Endothelial cell (in vitro differentiated cells): Measurements from ENCODE around the gene PBRM1. TPM values are rescaled to one million over a fixed set of nuclear protein-coding genes. Genes with fewer than 3 reads are reported as not detected.

Experiments
- DNase-seq: peaks from one replicate; pipeline ENCODE4 v3.0.0; 2021; ENCODE audit warnings: low spot score
- H3K27ac Mint-ChIP-seq: one replicate; pipeline ENCODE4 v1.8.0; 2021; ENCODE audit warnings: mixed read lengths, inconsistent platforms; ENCODE audit not compliant: unreplicated experiment
- H3K27me3 Mint-ChIP-seq: one replicate; pipeline ENCODE4 v1.8.0; 2021; ENCODE audit warnings: mild to moderate bottlenecking, moderate library complexity, mixed read lengths, inconsistent platforms; ENCODE audit not compliant: unreplicated experiment
- H3K36me3 Mint-ChIP-seq: one replicate; pipeline ENCODE4 v1.8.0; 2021; ENCODE audit warnings: mild to moderate bottlenecking, low read depth, mixed read lengths, inconsistent platforms; ENCODE audit not compliant: unreplicated experiment
- H3K4me1 Mint-ChIP-seq: one replicate; pipeline ENCODE4 v1.8.0; 2021; ENCODE audit warnings: mild to moderate bottlenecking, mixed read lengths, inconsistent platforms; ENCODE audit not compliant: unreplicated experiment
- H3K4me3 Mint-ChIP-seq: one replicate; pipeline ENCODE4 v1.8.0; 2021; ENCODE audit warnings: mild to moderate bottlenecking, mixed read lengths, inconsistent platforms; ENCODE audit not compliant: unreplicated experiment
- H3K9me3 Mint-ChIP-seq: one replicate; pipeline ENCODE4 v1.8.0; 2021; ENCODE audit warnings: mixed read lengths, inconsistent platforms; ENCODE audit not compliant: unreplicated experiment
- CTCF ChIP-seq: fragments of 200-600 bp; sonication (generic); IDR thresholded peaks from one replicate; pipeline ENCODE4 v1.5.0; 2021; ENCODE audit warnings: antibody characterized with exemption; ENCODE audit not compliant: unreplicated experiment
- total RNA-seq: library from RNA; stranded (reverse); fragmentation: NEBNext Ultra II Directional; extraction: Animal tissue kit (Norgen Biotek cat#: 25700); gene quantifications from one replicate; pipeline ENCODE4 v1.2.1, GENCODE V29; 2021; ENCODE audit not compliant: unreplicated experiment

Gene PBRM1
- total RNA-seq, 1 donor from 2014 or later, result 68.7 TPM

- Mint-ChIP-seq H3K9me3 (no peaks in the 10 kb centered on the region), H3K4me3 (no peak overlapping the region), H3K27ac (no peak overlapping the region), H3K36me3 (peaks cover 54% of the 10 kb centered on the region), H3K4me1 (no peaks in the 10 kb centered on the region), H3K27me3 (peaks cover 23% of the 10 kb centered on the region)
- no peak for TF ChIP-seq CTCF
- no peak for DNase-seq
These were observed 163.6 kb downstream of the PBRM1 start for GRCh38 chr3:52521881-52522650.

- Mint-ChIP-seq H3K4me1 (no peaks in the 10 kb centered on the region), H3K9me3 (no peaks in the 10 kb centered on the region), H3K27ac (no peak overlapping the region), H3K36me3 (peaks cover 53% of the 10 kb centered on the region), H3K27me3 (peaks cover 21% of the 10 kb centered on the region), H3K4me3 (no peak overlapping the region)
- no peak for TF ChIP-seq CTCF
- DNase-seq, result no peak
These were observed 164.3 kb downstream of the PBRM1 start for GRCh38 chr3:52521488-52521824.

GRCh38 chr3:52520716-52521487 lies 164.8 kb downstream of the PBRM1 start:
- H3K4me3 Mint-ChIP-seq, result peak overlapping the region; percentile 42
- H3K27ac Mint-ChIP-seq, result no peak overlapping the region
- no peaks in the 10 kb centered on the region for H3K9me3 Mint-ChIP-seq
- no peaks in the 10 kb centered on the region for H3K4me1 Mint-ChIP-seq
- TF ChIP-seq CTCF, result no peak
- peaks cover 19% of the 10 kb centered on the region for H3K27me3 Mint-ChIP-seq
- H3K36me3 Mint-ChIP-seq, result peaks cover 48% of the 10 kb centered on the region
- DNase-seq, result no peak

- no peak for DNase-seq
- Mint-ChIP-seq H3K9me3 (no peaks in the 10 kb centered on the region), H3K36me3 (peaks cover 42% of the 10 kb centered on the region), H3K4me3 (no peak overlapping the region), H3K27me3 (peaks cover 16% of the 10 kb centered on the region), H3K27ac (no peak overlapping the region), H3K4me1 (no peaks in the 10 kb centered on the region)
- TF ChIP-seq CTCF, result no peak
These were observed 165.5 kb downstream of the PBRM1 start for GRCh38 chr3:52520141-52520667.
